NCI-H1930 (cell line): Measurements from ENCODE around the gene SCARB1.

ENCODE experiments used
- DNase-seq, 2 experiments: peaks; one replicate each; lab custom pipeline; 2025; lab: John Stamatoyannopoulos, UW

Gene SCARB1

GRCh38 chr12:124864326-124864752 is 675 bp upstream of the SCARB1 start:
- no peak for DNase-seq

- no peak for DNase-seq
Measured at GRCh38 chr12:124862768-124863415, 772 bp downstream of the SCARB1 start.

GRCh38 chr12:124861898-124862676 is 1.6 kb downstream of the SCARB1 start:
- no peak for DNase-seq

GRCh38 chr12:124861492-124861891 is 2.2 kb downstream of the SCARB1 start:
- no peak for DNase-seq

GRCh38 chr12:124857921-124858461 is 5.7 kb downstream of the SCARB1 start:
- DNase-seq = no peak

- no peak for DNase-seq
Measured at GRCh38 chr12:124856842-124857178, 6.9 kb downstream of the SCARB1 start.

- DNase-seq = no peak
Measured at GRCh38 chr12:124856132-124856841, 7.4 kb downstream of the SCARB1 start.

GRCh38 chr12:124855275-124855957 is 8.2 kb downstream of the SCARB1 start:
- DNase-seq = no peak

GRCh38 chr12:124854637-124855184 is 9.0 kb downstream of the SCARB1 start:
- DNase-seq = no peak

GRCh38 chr12:124853781-124854636 is 9.7 kb downstream of the SCARB1 start:
- no peak for DNase-seq

GRCh38 chr12:124852911-124853427 is 10.7 kb downstream of the SCARB1 start:
- no peak for DNase-seq

GRCh38 chr12:124852329-124852831 is 11.3 kb downstream of the SCARB1 start:
- DNase-seq = no peak

- DNase-seq = no peak
Measured at GRCh38 chr12:124851342-124851741, 12.3 kb downstream of the SCARB1 start.

GRCh38 chr12:124849382-124849781 is 14.3 kb downstream of the SCARB1 start:
- DNase-seq = no peak

GRCh38 chr12:124848621-124849380 is 14.9 kb downstream of the SCARB1 start:
- no peak for DNase-seq

- no peak for DNase-seq
Measured at GRCh38 chr12:124847113-124848074, 16.3 kb downstream of the SCARB1 start.

- no peak for DNase-seq
Measured at GRCh38 chr12:124844411-124845397, 19.0 kb downstream of the SCARB1 start.
